MM.1S (cell line): ENCODE results near the gene IBTK.
"Not testable (repeated sequence)": the region's sequence is repeated elsewhere in the genome, so short reads cannot be mapped to it uniquely, and the experiment has no call there.

Source experiments
- DNase-seq: peaks from one replicate; pipeline ENCODE4 v3.0.0-alpha.2; 2015
- H2AFZ ChIP-seq: fragments of 300-600 bp; sonication (generic); 2 replicates; pipeline ENCODE4 v1.6.0; 2016; ENCODE audit warnings: antibody characterized with exemption, low read length
- H3F3A ChIP-seq: fragments of 300-600 bp; sonication (generic); 2 replicates; pipeline ENCODE4 v1.6.1; 2016; ENCODE audit warnings: mild to moderate bottlenecking, antibody characterized with exemption, low read length, moderate library complexity, mixed read lengths; ENCODE audit not compliant: insufficient read depth
- H3K27ac ChIP-seq: fragments of 300-600 bp; sonication (generic); 2 replicates; pipeline ENCODE4 v1.5.1; 2016; ENCODE audit warnings: mild to moderate bottlenecking, low read length
- H3K27me3 ChIP-seq: fragments of 300-600 bp; sonication (generic); replicated peaks from 2 replicates; pipeline ENCODE4 v1.6.0; 2016; ENCODE audit warnings: low read length; ENCODE audit not compliant: insufficient read depth
- H3K36me3 ChIP-seq: fragments of 300-600 bp; sonication (generic); replicated peaks from 2 replicates; pipeline ENCODE4 v1.6.1; 2016; ENCODE audit warnings: mild to moderate bottlenecking, low read length, mixed read lengths; ENCODE audit not compliant: insufficient read depth
- H3K4me1 ChIP-seq: fragments of 300-600 bp; sonication (generic); 2 replicates; pipeline ENCODE4 v1.6.1; 2016; ENCODE audit warnings: low read length, mixed read lengths
- H3K4me2 ChIP-seq: fragments of 300-600 bp; sonication (generic); 2 replicates; pipeline ENCODE4 v1.6.0; 2016; ENCODE audit warnings: low read depth, low read length
- H3K4me3 ChIP-seq: fragments of 300-600 bp; sonication (generic); 2 replicates; pipeline ENCODE4 v1.5.1; 2016; ENCODE audit warnings: low read length, mixed read lengths
- H3K79me2 ChIP-seq: fragments of 300-600 bp; sonication (generic); 2 replicates; pipeline ENCODE4 v1.6.1; 2016; ENCODE audit warnings: mixed run types, low read length, mixed read lengths
- H3K9ac ChIP-seq: fragments of 300-600 bp; sonication (generic); 2 replicates; pipeline ENCODE4 v1.6.1; 2016; ENCODE audit warnings: low read length, mixed read lengths
- H3K9me2 ChIP-seq: fragments of 300-600 bp; sonication (generic); replicated peaks from 2 replicates; pipeline ENCODE4 v1.6.1; 2016; ENCODE audit warnings: mild to moderate bottlenecking, low read length, mixed read lengths; ENCODE audit not compliant: insufficient read depth
- H3K9me3 ChIP-seq: fragments of 300-600 bp; sonication (generic); replicated peaks from 2 replicates; pipeline ENCODE4 v1.6.1; 2016; ENCODE audit warnings: mild to moderate bottlenecking, low read length, mixed read lengths; ENCODE audit not compliant: insufficient read depth
- H4K20me1 ChIP-seq: fragments of 300-600 bp; sonication (generic); 2 replicates; pipeline ENCODE4 v1.6.1; 2016; ENCODE audit warnings: mild to moderate bottlenecking, low read length, moderate library complexity, mixed read lengths; ENCODE audit not compliant: insufficient read depth
- CTCF ChIP-seq: fragments of 300-600 bp; sonication (generic); IDR thresholded peaks from 2 replicates; pipeline ENCODE4 v1.5.1; 2016; ENCODE audit warnings: antibody characterized with exemption, low read length, mixed read lengths
- EZH2 ChIP-seq: fragments of 300-600 bp; sonication (generic); optimal IDR thresholded peaks from 2 replicates; pipeline ENCODE3; 2017; ENCODE audit warnings: low read depth, mild to moderate bottlenecking, antibody characterized with exemption, low read length, mixed read lengths
- EZH2phosphoT487 ChIP-seq: fragments of 300-600 bp; sonication (generic); IDR thresholded peaks from 2 replicates; pipeline ENCODE4 v1.6.1; 2018; ENCODE audit warnings: antibody characterized with exemption, low read length

Gene IBTK

GRCh38 chr6:82247505-82248272 lies at the start of gene IBTK:
TSS of gene IBTK (minus strand) at chr6:82247744. CDS start at chr6:82240486, 7,258 bp downstream.
- Histone ChIP-seq H3K79me2 (peaks cover 49% of the 10 kb centered on the region), H3K9ac (peak within 1 kb of the TSS; percentile 87)

GRCh38 chr6:82283771-82284410 lies 36.3 kb upstream of the IBTK start:
- Histone ChIP-seq H3K4me2 (no peak overlapping the region), H3K4me3 (no peak overlapping the region), H3K9me3 (no peaks in the 10 kb centered on the region), H3K27ac (no peak overlapping the region), H4K20me1 (no peaks in the 10 kb centered on the region), H3K9me2 (no peaks in the 10 kb centered on the region), H2AFZ (no peak overlapping the region), H3K9ac (no peak overlapping the region), H3F3A (no peaks in the 10 kb centered on the region), H3K79me2 (no peaks in the 10 kb centered on the region), H3K27me3 (no peaks in the 10 kb centered on the region), H3K4me1 (no peaks in the 10 kb centered on the region), H3K36me3 (no peaks in the 10 kb centered on the region)
- TF ChIP-seq EZH2 = no peak
- no peak for TF ChIP-seq EZH2phosphoT487
- no peak for TF ChIP-seq CTCF
- DNase-seq = no peak

More at GRCh38 chr6:82247505-82248272, at the start of gene IBTK:
- no peaks in the 10 kb centered on the region for H4K20me1 ChIP-seq
- no peaks in the 10 kb centered on the region for H3K9me2 ChIP-seq
- H3K4me2 ChIP-seq = peak within 1 kb of the TSS; percentile 87
- peaks cover 4% of the 10 kb centered on the region; the same call in 1 of the 2 replicates for H3F3A ChIP-seq
- peaks cover 12% of the 10 kb centered on the region; the same call in 1 of the 2 replicates for H3K4me1 ChIP-seq
- TF ChIP-seq EZH2phosphoT487 (no peak), EZH2 (no peak), CTCF (no peak)
- H2AFZ ChIP-seq = peak within 1 kb of the TSS; percentile 89
- H3K9me3 ChIP-seq = no peaks in the 10 kb centered on the region
- H3K27ac ChIP-seq = peak within 1 kb of the TSS; percentile 73
- H3K27me3 ChIP-seq = no peaks in the 10 kb centered on the region
- H3K36me3 ChIP-seq = peaks cover 8% of the 10 kb centered on the region; the same call in 1 of the 2 replicates
- peak within 1 kb of the TSS; percentile 88 for H3K4me3 ChIP-seq
- DNase-seq = peak; percentile 92

GRCh38 chr6:82281550-82281949 lies 34.0 kb upstream of the IBTK start:
- H3K9me3 ChIP-seq, H3K27ac ChIP-seq, H3K4me1 ChIP-seq, H3K4me3 ChIP-seq, H3K9ac ChIP-seq, H3K36me3 ChIP-seq, H2AFZ ChIP-seq, H3K27me3 ChIP-seq, H3K79me2 ChIP-seq, H3F3A ChIP-seq, H3K9me2 ChIP-seq, H4K20me1 ChIP-seq, H3K4me2 ChIP-seq: not testable (repeated sequence)
- peak; percentile 16 for DNase-seq

GRCh38 chr6:82277686-82278085 lies 30.1 kb upstream of the IBTK start:
- TF ChIP-seq EZH2 (no peak), CTCF (no peak), EZH2phosphoT487 (no peak)
- H3K27me3 ChIP-seq = no peaks in the 10 kb centered on the region
- H4K20me1 ChIP-seq = no peaks in the 10 kb centered on the region
- H3K9me2 ChIP-seq = no peaks in the 10 kb centered on the region
- H3K4me3 ChIP-seq = no peak overlapping the region
- no peak overlapping the region for H3K9ac ChIP-seq
- no peak overlapping the region for H3K4me2 ChIP-seq
- no peaks in the 10 kb centered on the region for H3F3A ChIP-seq
- no peak overlapping the region for H3K27ac ChIP-seq
- no peaks in the 10 kb centered on the region for H3K4me1 ChIP-seq
- DNase-seq = no peak
- no peaks in the 10 kb centered on the region for H3K9me3 ChIP-seq
- H2AFZ ChIP-seq = no peak overlapping the region
- no peaks in the 10 kb centered on the region for H3K79me2 ChIP-seq
- H3K36me3 ChIP-seq = no peaks in the 10 kb centered on the region
